Measurements from ENCODE around the gene TTC7B. TPM values are rescaled to one million over a fixed set of nuclear protein-coding genes. Genes with fewer than 3 reads are reported as not detected.

Gene TTC7B
- total and polyA plus RNA-seq, 2 experiments from 2014 or later, result 7.9 to 28.6 TPM

GRCh38 chr14:90629471-90629870 is 186.8 kb downstream of the TTC7B start:
- Histone ChIP-seq H3K79me2 (replicated peaks; ENCODE audit: insufficient read depth) (no peaks in the 10 kb centered on the region), H3F3A (replicated peaks; ENCODE audit: low read depth) (no peaks in the 10 kb centered on the region), H3K4me1 (ENCODE audit: insufficient read depth) (peaks cover 20% of the 10 kb centered on the region), H3K36me3 (ENCODE audit: insufficient read depth) (no peaks in the 10 kb centered on the region), H3K4me2 (no peak overlapping the region), H3K9me2 (ENCODE audit: insufficient read depth) (no peaks in the 10 kb centered on the region), H3K27ac (ENCODE audit: low read depth) (no peak overlapping the region), H2AFZ (no peak overlapping the region), H3K27me3 (ENCODE audit: insufficient read depth) (no peaks in the 10 kb centered on the region), H3K4me3 (no peak overlapping the region), H4K20me1 (replicated peaks; ENCODE audit: insufficient read depth) (no peaks in the 10 kb centered on the region)
- Mint-ChIP-seq H3K9me3 (no peaks in the 10 kb centered on the region; the same call in 2 of the 3 replicates), H3K36me3 (ENCODE audit: low read depth) (no peaks in the 10 kb centered on the region; the same call in 2 of the 3 replicates), H3K27me3 (ENCODE audit: insufficient read depth, low read depth, poor library complexity) (peaks cover 4% of the 10 kb centered on the region), H3K27ac (no peak overlapping the region), H3K4me3 (no peak overlapping the region), H3K4me1 (peaks cover 27% of the 10 kb centered on the region)
- ATAC-seq, result no peak
- DNase-seq (ENCODE audit: low spot score), result no peak
- no peak for TF ChIP-seq REST (IDR thresholded peaks at IDR 0.05; ENCODE audit: unreplicated experiment)
- TF ChIP-seq JUNB (IDR thresholded peaks at IDR 0.05; ENCODE audit: unreplicated experiment), result no peak
- TF ChIP-seq STAT1 (IDR thresholded peaks at IDR 0.05; ENCODE audit: unreplicated experiment), result no peak
- no peak for TF ChIP-seq ZNF114 (CRISPR knock-in tag; IDR thresholded peaks at IDR 0.05)
- no peak for TF ChIP-seq ETS1 (IDR thresholded peaks at IDR 0.05)
- TF ChIP-seq ZNF331 (CRISPR knock-in tag; IDR thresholded peaks at IDR 0.05; ENCODE audit: low read depth), result no peak
- no peak for TF ChIP-seq NANOG (IDR thresholded peaks at IDR 0.05; ENCODE audit: borderline replicate concordance)
- no peak for TF ChIP-seq EZH2 (IDR thresholded peaks at IDR 0.05; ENCODE audit: low read depth, unreplicated experiment)
- no peak for TF ChIP-seq POLR2AphosphoS5 (IDR thresholded peaks at IDR 0.05; ENCODE audit: low read depth)

GRCh38 chr14:90628825-90629224 is 187.4 kb downstream of the TTC7B start:
- H3K9me2 ChIP-seq (ENCODE audit: insufficient read depth), result peaks cover 5% of the 10 kb centered on the region; the same call in 1 of the 2 replicates
- no peaks in the 10 kb centered on the region for H4K20me1 ChIP-seq (replicated peaks; ENCODE audit: insufficient read depth)
- H3K79me2 ChIP-seq (replicated peaks; ENCODE audit: insufficient read depth), result no peaks in the 10 kb centered on the region
- Mint-ChIP-seq H3K27me3 (ENCODE audit: insufficient read depth, low read depth, poor library complexity) (peaks cover 4% of the 10 kb centered on the region), H3K4me3 (no peak overlapping the region), H3K36me3 (ENCODE audit: low read depth) (no peaks in the 10 kb centered on the region; the same call in 2 of the 3 replicates), H3K9me3 (no peaks in the 10 kb centered on the region; the same call in 2 of the 3 replicates), H3K4me1 (peaks cover 31% of the 10 kb centered on the region), H3K27ac (no peak overlapping the region)
- H3K27me3 ChIP-seq (ENCODE audit: insufficient read depth), result no peaks in the 10 kb centered on the region
- no peak overlapping the region for H3K4me2 ChIP-seq
- no peak for ATAC-seq
- H3K36me3 ChIP-seq (ENCODE audit: insufficient read depth), result no peaks in the 10 kb centered on the region
- DNase-seq (ENCODE audit: low spot score), result no peak
- H3K4me3 ChIP-seq, result no peak overlapping the region
- H3F3A ChIP-seq (replicated peaks; ENCODE audit: low read depth), result no peaks in the 10 kb centered on the region
- H3K27ac ChIP-seq (ENCODE audit: low read depth), result no peak overlapping the region
- no peak overlapping the region for H2AFZ ChIP-seq
- H3K4me1 ChIP-seq (ENCODE audit: insufficient read depth), result peaks cover 20% of the 10 kb centered on the region
- TF ChIP-seq CTCF (conservative IDR thresholded peaks at IDR 0.05; ENCODE audit: low read depth in 2 of 2) (no peak), ZNF114 (CRISPR knock-in tag; IDR thresholded peaks at IDR 0.05) (no peak), EZH2 (IDR thresholded peaks at IDR 0.05; ENCODE audit: low read depth, unreplicated experiment) (no peak), JUNB (IDR thresholded peaks at IDR 0.05; ENCODE audit: unreplicated experiment) (no peak), NANOG (IDR thresholded peaks at IDR 0.05; ENCODE audit: borderline replicate concordance) (no peak), POLR2AphosphoS5 (IDR thresholded peaks at IDR 0.05; ENCODE audit: low read depth) (no peak), CREB1 (CRISPR knock-in tag; IDR thresholded peaks at IDR 0.05; ENCODE audit: low read depth) (no peak), ETS1 (IDR thresholded peaks at IDR 0.05) (no peak), REST (IDR thresholded peaks at IDR 0.05; ENCODE audit: unreplicated experiment) (no peak)

Data from GM23338 (cell line).